HuH-7.5 (cell line): ENCODE results near the gene KCNH2.

Experiments used
- DNase-seq: peaks from one replicate; pipeline ENCODE4 v3.0.0; 2011; ENCODE audit warnings: low spot score

Gene KCNH2

GRCh38 chr7:150947761-150948651 is 30.1 kb downstream of the KCNH2 start:
- no peak for DNase-seq

GRCh38 chr7:150947241-150947745 is 30.8 kb downstream of the KCNH2 start:
- DNase-seq: no peak

GRCh38 chr7:150946421-150947240 is 31.5 kb downstream of the KCNH2 start:
- DNase-seq: no peak

GRCh38 chr7:150945853-150946420 is 32.2 kb downstream of the KCNH2 start:
- no peak for DNase-seq

GRCh38 chr7:150945171-150945852 is 32.8 kb downstream of the KCNH2 start:
- DNase-seq: no peak

GRCh38 chr7:150944066-150945042 is 33.8 kb downstream of the KCNH2 start:
- DNase-seq: no peak

GRCh38 chr7:150943453-150943814 is 34.7 kb downstream of the KCNH2 start:
- DNase-seq: no peak

- no peak for DNase-seq
These were observed 35.3 kb downstream of the KCNH2 start for GRCh38 chr7:150942591-150943452.

- DNase-seq: no peak
These were observed 36.0 kb downstream of the KCNH2 start for GRCh38 chr7:150942001-150942590.

GRCh38 chr7:150941351-150942000 is 36.6 kb downstream of the KCNH2 start:
- DNase-seq: no peak

- no peak for DNase-seq
These were observed 37.6 kb downstream of the KCNH2 start for GRCh38 chr7:150940431-150941102.

- no peak for DNase-seq
These were observed 38.7 kb downstream of the KCNH2 start for GRCh38 chr7:150939466-150939865.

- DNase-seq: no peak
These were observed 39.1 kb downstream of the KCNH2 start for GRCh38 chr7:150939052-150939451.

GRCh38 chr7:150938566-150938965 is 39.6 kb downstream of the KCNH2 start:
- no peak for DNase-seq

- DNase-seq: no peak
These were observed 40.1 kb downstream of the KCNH2 start for GRCh38 chr7:150937848-150938561.

- no peak for DNase-seq
These were observed 42.1 kb downstream of the KCNH2 start for GRCh38 chr7:150936018-150936417.

GRCh38 chr7:150935149-150935548 is 43.0 kb downstream of the KCNH2 start:
- no peak for DNase-seq
